Measurements from ENCODE around the gene COL1A1. TPM values are rescaled to one million over a fixed set of nuclear protein-coding genes. Genes with fewer than 3 reads are reported as not detected.

The COL1A1 gene
- total and polyA plus RNA-seq, 2 of the 13 experiments (the other 11 are each of a cell fraction or from before 2014, with no cell fraction given), result 0.05 TPM; not detected in 1

- Histone ChIP-seq H3K27me3 (ENCODE audit: control insufficient read depth in 1 of 2, insufficient read depth in 2 of 2, low read length in 2 of 2) (no peaks in the 10 kb centered on the region; a peak in 1 of 5 replicates), H3K36me3 (replicated peaks in 1 of 2; ENCODE audit: control insufficient read depth in 1 of 2, insufficient read depth in 2 of 2, low read length in 2 of 2) (no peaks in the 10 kb centered on the region), H3K9ac (ENCODE audit: insufficient read depth, low read depth, low read length) (no peak overlapping the region), H3K79me2 (ENCODE audit: insufficient read depth, low read length) (no peaks in the 10 kb centered on the region), H3K4me2 (ENCODE audit: low read depth, low read length) (peak overlapping the region; percentile 57), H3K4me3 (replicated peaks in 1 of 3; ENCODE audit: insufficient read depth in 1 of 3, low read depth in 2 of 3, low read length in 3 of 3) (0 out of 6 replicates have a peak overlapping the region, but pooled peaks of 1 of the 3 experiments have one; percentile 11), H2AFZ (ENCODE audit: low read length) (no peak overlapping the region), H4K20me1 (ENCODE audit: insufficient read depth, low read length) (no peaks in the 10 kb centered on the region), H3K4me1 (ENCODE audit: insufficient read depth, low read length) (peaks cover 47% of the 10 kb centered on the region), H3K27ac (ENCODE audit: extremely low read length, insufficient read depth, low read length) (peak overlapping the region; percentile 18), H3K9me3 (ENCODE audit: low read length) (no peaks in the 10 kb centered on the region)
- BruUV-seq (replicated peaks), result no TSS peak
- 0% methylated on average over 5 of the region's 5 CpGs for WGBS (ENCODE audit: low lambda C conversion rate)
- ATAC-seq (no peak), DNase-seq (ENCODE audit: low spot score) (peak; percentile 47), FAIRE-seq (no peak)
- in situ Hi-C loops (cut with HindIII; ENCODE audit: extremely low pct_ligation_motif_present, low pct_unique_long_range_greater_than_20kb) (no loop called here), intact Hi-C loops (cut with micrococcal nuclease; ENCODE audit: unreplicated experiment) (no loop called here)
- CTCF ChIA-PET (ENCODE audit: low intra/inter-chr PET ratio, low total read pairs), result interaction anchor here (1.2 kb wide), 1 partner anchor 18 kb away, joined by 3 read pairs; no protein-coding TSS in a partner anchor
- POLR2A ChIA-PET, result interaction anchor here (1.3 kb wide), 1 partner anchor 9 kb away, joined by 3 read pairs; no protein-coding TSS in a partner anchor
- 0 out of 2 replicates have a peak, but pooled peaks have one; percentile 9 for TF ChIP-seq ZNF547 (CRISPR knock-in tag; IDR thresholded peaks at IDR 0.05)
- TF ChIP-seq HMGA1 (CRISPR knock-in tag; conservative IDR thresholded peaks at IDR 0.05), result no peak
Observed at GRCh38 chr17:50219342-50219741, 17.9 kb upstream of the COL1A1 start.

GRCh38 chr17:50218771-50219315 is 17.4 kb upstream of the COL1A1 start:
- H3K4me1 ChIP-seq (ENCODE audit: insufficient read depth, low read length), result peaks cover 49% of the 10 kb centered on the region
- no peak overlapping the region for H3K9ac ChIP-seq (ENCODE audit: insufficient read depth, low read depth, low read length)
- POLR2A ChIA-PET, result interaction anchor here (1.3 kb wide), 1 partner anchor 9 kb away, joined by 3 read pairs; no protein-coding TSS in a partner anchor
- CTCF ChIA-PET (ENCODE audit: low intra/inter-chr PET ratio, low total read pairs), result interaction anchor here (1.2 kb wide), 1 partner anchor 18 kb away, joined by 3 read pairs; no protein-coding TSS in a partner anchor
- no peaks in the 10 kb centered on the region for H3K9me3 ChIP-seq (ENCODE audit: low read length)
- peak; percentile 91 for FAIRE-seq
- H3K4me2 ChIP-seq (ENCODE audit: low read depth, low read length), result peak overlapping the region; percentile 57
- BruUV-seq (replicated peaks), result no TSS peak
- H3K36me3 ChIP-seq (replicated peaks in 1 of 2; ENCODE audit: control insufficient read depth in 1 of 2, insufficient read depth in 2 of 2, low read length in 2 of 2), result no peaks in the 10 kb centered on the region
- intact Hi-C loops (cut with micrococcal nuclease; ENCODE audit: unreplicated experiment), result no loop called here
- no peak overlapping the region for H2AFZ ChIP-seq (ENCODE audit: low read length)
- H4K20me1 ChIP-seq (ENCODE audit: insufficient read depth, low read length), result no peaks in the 10 kb centered on the region
- H3K27ac ChIP-seq (ENCODE audit: extremely low read length, insufficient read depth, low read length), result no peak overlapping the region
- H3K79me2 ChIP-seq (ENCODE audit: insufficient read depth, low read length), result no peaks in the 10 kb centered on the region
- in situ Hi-C loops (cut with HindIII; ENCODE audit: extremely low pct_ligation_motif_present, low pct_unique_long_range_greater_than_20kb), result no loop called here
- no peaks in the 10 kb centered on the region; a peak in 1 of 5 replicates for H3K27me3 ChIP-seq (ENCODE audit: control insufficient read depth in 1 of 2, insufficient read depth in 2 of 2, low read length in 2 of 2)
- DNase-seq (ENCODE audit: low spot score), result peak; percentile 87
- peak; percentile 35 for ATAC-seq
- H3K4me3 ChIP-seq (replicated peaks in 1 of 3; ENCODE audit: insufficient read depth in 1 of 3, low read depth in 2 of 3, low read length in 3 of 3), result no peak overlapping the region
- 0% methylated on average over 1 of the region's 1 CpG for WGBS (ENCODE audit: low lambda C conversion rate)
- TF ChIP-seq ZFP82 (CRISPR knock-in tag; IDR thresholded peaks at IDR 0.05; ENCODE audit: borderline replicate concordance), result 0 out of 2 replicates have a peak, but pooled peaks have one; percentile 25
- TF ChIP-seq ZBTB42 (CRISPR knock-in tag; IDR thresholded peaks at IDR 0.05), result no peak
- no peak for TF ChIP-seq HCFC1 (IDR thresholded peaks at IDR 0.05; ENCODE audit: low read depth, low read length)
- 0 out of 2 replicates have a peak, but pooled peaks have one; percentile 28 for TF ChIP-seq ZNF503 (CRISPR knock-in tag; IDR thresholded peaks at IDR 0.05)
- TF ChIP-seq, protein P1, sequence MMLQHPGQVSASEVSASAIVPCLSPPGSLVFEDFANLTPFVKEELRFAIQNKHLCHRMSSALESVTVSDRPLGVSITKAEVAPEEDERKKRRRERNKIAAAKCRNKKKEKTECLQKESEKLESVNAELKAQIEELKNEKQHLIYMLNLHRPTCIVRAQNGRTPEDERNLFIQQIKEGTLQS (CRISPR knock-in tag; IDR thresholded peaks at IDR 0.05), result peak; percentile 89
- TF ChIP-seq MTA1 (CRISPR knock-in tag; IDR thresholded peaks at IDR 0.05; ENCODE audit: borderline replicate concordance), result no peak
- TF ChIP-seq ZNF777 (CRISPR knock-in tag; IDR thresholded peaks at IDR 0.05), result no peak
- TF ChIP-seq FOSL1 (CRISPR knock-in tag; IDR thresholded peaks at IDR 0.05; ENCODE audit: borderline replicate concordance), result peak; percentile 70; the same call in 1 of the 2 replicates
- TF ChIP-seq CBX5 (CRISPR knock-in tag; IDR thresholded peaks at IDR 0.05; ENCODE audit: borderline replicate concordance), result 0 out of 2 replicates have a peak, but pooled peaks have one; percentile 24
- peak; percentile 68; the same call in 1 of the 2 replicates for TF ChIP-seq ZNF644 (CRISPR knock-in tag; IDR thresholded peaks at IDR 0.05; ENCODE audit: low read depth)
- TF ChIP-seq LCORL (IDR thresholded peaks at IDR 0.05), result peak; percentile 77
- peak; percentile 91 for TF ChIP-seq LCORL (CRISPR knock-in tag; IDR thresholded peaks at IDR 0.05)
- 0 out of 2 replicates have a peak, but pooled peaks have one; percentile 22 for TF ChIP-seq TFE3 (CRISPR knock-in tag; IDR thresholded peaks at IDR 0.05)
